ENCODE results near the gene CAPZA1.

GRCh38 chr1:112674986-112675727 is 55.5 kb downstream of the CAPZA1 start:
- no peak for TF ChIP-seq POLR2A (IDR thresholded peaks at IDR 0.05)
- TF ChIP-seq CTCF (IDR thresholded peaks at IDR 0.05 in 8 of 11, conservative IDR thresholded peaks at IDR 0.05 in 3 of 11): no peak
- no peak for TF ChIP-seq POLR2AphosphoS5 (IDR thresholded peaks at IDR 0.05)
